Activated naive CD8-positive, alpha-beta T cell treated with anti-CD3 and anti-CD28 coated beads for 36 hours (primary cell): ENCODE data around the gene BCAP31. TPM values are rescaled to one million over a fixed set of nuclear protein-coding genes. Genes with fewer than 3 reads are reported as not detected.

Source experiments
- DNase-seq: peaks from one replicate; pipeline ENCODE4 v3.0.0; 2021
- H3K27ac Mint-ChIP-seq: one replicate; pipeline ENCODE4 v1.8.0; 2022; ENCODE audit warnings: mild to moderate bottlenecking, moderate library complexity, mixed read lengths
- H3K27me3 Mint-ChIP-seq: one replicate; pipeline ENCODE4 v1.8.0; 2022; ENCODE audit warnings: mild to moderate bottlenecking, mixed read lengths
- H3K36me3 Mint-ChIP-seq: one replicate; pipeline ENCODE4 v1.8.0; 2021; ENCODE audit warnings: mild to moderate bottlenecking, mixed read lengths
- H3K4me1 Mint-ChIP-seq: one replicate; pipeline ENCODE4 v1.8.0; 2021; ENCODE audit warnings: mixed read lengths
- H3K4me3 Mint-ChIP-seq: one replicate; pipeline ENCODE4 v1.8.0; 2022; ENCODE audit warnings: mild to moderate bottlenecking, moderate library complexity, mixed read lengths
- H3K9me3 Mint-ChIP-seq: one replicate; pipeline ENCODE4 v1.8.0; 2022; ENCODE audit warnings: mixed read lengths
- total RNA-seq, 2 experiments: library from RNA; stranded (reverse); gene quantifications; one replicate each; pipeline ENCODE4 v1.2.3, GENCODE V29; 2021

The BCAP31 gene
- total RNA-seq: 100 to 1,000 TPM; 103 to 109 TPM

DNA sequence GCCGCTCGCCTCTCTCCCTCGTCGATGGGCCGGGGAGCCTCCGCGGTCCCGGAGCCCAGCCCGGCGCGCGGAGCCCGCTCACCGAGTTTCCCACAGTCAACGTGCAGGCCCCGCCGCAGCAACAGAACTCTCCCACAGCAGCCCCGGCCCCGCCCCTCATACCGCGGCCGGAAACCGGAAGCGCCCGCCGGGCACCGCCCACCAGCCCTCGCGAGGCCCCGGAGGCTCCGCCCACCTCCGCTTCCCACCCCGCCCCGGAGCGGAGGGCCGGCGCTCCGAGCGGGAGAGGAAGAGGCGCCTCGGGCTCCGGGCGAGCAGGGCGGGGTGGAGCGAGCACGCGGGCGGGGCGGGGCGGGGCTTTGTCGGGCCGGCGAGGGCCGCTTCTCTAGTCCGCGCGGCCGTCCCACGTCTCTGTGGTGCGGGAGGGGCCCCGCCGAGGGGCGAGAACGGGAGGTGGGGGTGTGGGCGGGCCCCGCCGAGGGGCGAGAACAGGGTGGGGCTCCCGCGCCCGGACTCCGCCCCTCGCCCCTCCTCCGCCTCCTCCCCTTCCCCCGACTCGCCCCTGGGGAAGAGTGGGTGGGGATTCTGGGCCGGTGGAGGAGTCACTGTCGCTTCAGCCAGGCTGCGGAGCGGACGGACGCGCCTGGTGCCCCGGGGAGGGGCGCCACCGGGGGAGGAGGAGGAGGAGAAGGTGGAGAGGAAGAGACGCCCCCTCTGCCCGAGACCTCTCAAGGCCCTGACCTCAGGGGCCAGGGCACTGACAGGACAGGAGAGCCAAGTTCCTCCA lies at the start of gene BCAP31, which contains the start of gene ABCD1:
BCAP31 (minus strand) TSS at position 136 of the 787 bp plus-strand sequence. CDS start 1,143 bp downstream, outside the sequence.
ABCD1 (plus strand) TSS at position 605 of the 787 bp plus-strand sequence. CDS start 411 bp downstream, outside the sequence.
- H3K36me3 Mint-ChIP-seq: peaks cover 18% of the 10 kb centered on the region
- peak; percentile 90 for DNase-seq
- peak within 1 kb of the TSS; percentile 87 for H3K4me3 Mint-ChIP-seq
- peak within 1 kb of the TSS; percentile 83 for H3K27ac Mint-ChIP-seq
- H3K27me3 Mint-ChIP-seq: no peaks in the 10 kb centered on the region
- H3K4me1 Mint-ChIP-seq: peaks cover 26% of the 10 kb centered on the region
- H3K9me3 Mint-ChIP-seq: no peaks in the 10 kb centered on the region

DNA sequence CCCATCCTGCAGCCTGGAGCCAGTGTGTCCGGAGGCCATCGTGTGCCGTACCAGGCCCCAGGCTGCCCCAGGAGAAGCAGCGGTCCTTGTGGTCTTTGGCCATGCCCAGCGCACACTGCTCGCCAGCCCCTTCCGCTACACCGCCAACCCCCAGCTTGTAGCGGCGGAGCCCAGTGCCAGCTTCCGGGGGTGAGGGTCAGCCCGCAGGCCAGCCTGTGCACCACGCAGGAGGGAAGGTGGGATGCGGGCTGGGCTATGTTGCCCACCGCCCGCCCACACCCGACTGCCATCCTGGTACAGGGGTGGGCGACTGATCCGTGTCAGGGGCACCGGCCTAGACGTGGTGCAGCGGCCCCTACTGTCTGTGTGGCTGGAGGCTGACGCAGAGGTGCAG lies 49.0 kb upstream of the BCAP31 start:
- H3K27ac Mint-ChIP-seq: no peak overlapping the region
- no peaks in the 10 kb centered on the region for H3K9me3 Mint-ChIP-seq
- no peaks in the 10 kb centered on the region for H3K27me3 Mint-ChIP-seq
- H3K36me3 Mint-ChIP-seq: no peaks in the 10 kb centered on the region
- DNase-seq: no peak
- no peak overlapping the region for H3K4me3 Mint-ChIP-seq
- no peaks in the 10 kb centered on the region for H3K4me1 Mint-ChIP-seq

DNA sequence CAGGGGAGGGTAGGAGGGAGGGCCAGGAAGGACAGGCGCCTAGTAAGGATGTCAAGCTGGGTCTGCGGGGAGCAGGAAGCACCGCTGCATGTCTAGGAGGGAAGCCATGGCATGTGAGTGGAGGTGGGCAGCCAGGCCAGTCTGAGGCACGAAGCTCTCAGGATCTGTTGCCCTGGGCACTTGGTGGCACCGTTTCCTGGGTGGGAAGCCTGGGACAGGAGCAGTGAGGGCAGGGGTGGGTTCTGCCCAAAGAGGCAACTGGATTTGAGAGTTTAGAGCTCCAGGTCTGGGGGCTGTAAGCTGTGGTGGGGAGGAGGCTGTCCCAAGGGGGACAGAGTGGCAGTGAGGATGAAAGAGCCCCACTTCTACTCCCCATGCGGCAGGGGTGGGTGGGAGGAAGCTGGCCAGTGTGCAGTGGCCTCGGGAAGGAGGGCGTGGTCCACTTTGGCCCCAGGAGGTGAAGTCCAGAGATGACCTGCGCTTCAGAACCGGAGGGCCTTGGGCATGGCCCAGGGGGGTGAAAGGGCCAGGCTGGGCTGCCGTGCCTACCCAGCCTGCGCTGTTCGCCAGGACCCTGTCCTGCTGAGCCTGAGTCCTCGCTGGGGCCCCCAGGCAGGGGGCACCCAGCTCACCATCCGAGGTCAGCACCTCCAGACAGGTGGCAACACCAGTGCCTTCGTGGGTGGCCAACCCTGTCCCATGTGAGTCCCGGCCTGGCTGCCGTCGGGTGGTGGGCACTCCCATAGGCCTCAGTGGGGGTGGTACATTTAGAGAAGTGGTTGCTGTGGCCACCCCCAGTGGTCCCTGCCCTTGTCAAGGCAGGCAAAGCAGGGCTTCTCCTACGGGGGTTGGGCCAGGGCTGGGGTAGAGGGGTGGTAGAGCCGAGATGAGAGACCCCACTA lies 48.4 kb upstream of the BCAP31 start:
- no peaks in the 10 kb centered on the region for H3K27me3 Mint-ChIP-seq
- H3K9me3 Mint-ChIP-seq: no peaks in the 10 kb centered on the region
- H3K36me3 Mint-ChIP-seq: no peaks in the 10 kb centered on the region
- H3K27ac Mint-ChIP-seq: no peak overlapping the region
- no peak overlapping the region for H3K4me3 Mint-ChIP-seq
- no peaks in the 10 kb centered on the region for H3K4me1 Mint-ChIP-seq
- no peak for DNase-seq

DNA sequence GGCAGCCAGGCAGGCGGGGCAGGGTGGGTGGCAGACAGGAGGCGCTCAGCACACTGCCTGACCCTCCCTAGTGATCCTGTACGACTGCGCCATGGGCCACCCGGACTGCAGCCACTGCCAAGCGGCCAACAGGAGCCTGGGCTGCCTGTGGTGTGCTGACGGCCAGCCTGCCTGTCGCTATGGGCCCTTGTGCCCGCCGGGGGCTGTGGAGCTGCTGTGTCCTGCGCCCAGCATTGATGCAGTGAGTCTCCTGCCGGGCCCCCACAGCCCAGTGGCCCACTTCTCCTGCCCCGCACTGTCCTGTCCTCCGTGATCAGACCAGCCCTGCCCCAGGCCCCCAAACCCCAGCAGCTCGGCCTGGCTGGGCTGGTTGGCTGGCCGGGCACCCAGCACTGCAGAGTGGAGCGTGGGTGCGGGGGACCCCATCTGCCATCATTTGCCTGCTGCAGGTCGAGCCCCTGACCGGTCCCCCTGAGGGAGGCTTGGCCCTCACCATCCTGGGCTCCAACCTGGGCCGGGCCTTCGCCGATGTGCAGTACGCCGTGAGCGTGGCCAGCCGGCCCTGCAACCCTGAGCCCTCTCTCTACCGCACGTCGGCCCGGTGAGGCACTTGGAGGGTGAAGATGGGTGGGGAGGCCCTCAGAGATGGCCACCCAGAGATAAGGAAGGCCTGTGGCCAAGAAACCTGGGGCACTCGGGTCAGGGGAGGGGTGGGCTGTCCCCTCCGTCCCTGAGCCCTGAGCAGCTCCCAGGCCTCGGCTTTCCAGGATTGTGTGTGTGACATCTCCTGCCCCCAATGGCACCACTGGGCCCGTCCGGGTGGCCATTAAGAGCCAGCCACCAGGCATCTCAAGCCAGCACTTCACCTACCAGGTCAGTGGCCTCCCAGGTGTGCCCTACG lies 47.5 kb upstream of the BCAP31 start:
- Mint-ChIP-seq H3K27ac (no peak overlapping the region), H3K27me3 (no peaks in the 10 kb centered on the region), H3K9me3 (no peaks in the 10 kb centered on the region), H3K4me1 (peaks cover 2% of the 10 kb centered on the region), H3K4me3 (no peak overlapping the region), H3K36me3 (no peaks in the 10 kb centered on the region)
- no peak for DNase-seq

DNA sequence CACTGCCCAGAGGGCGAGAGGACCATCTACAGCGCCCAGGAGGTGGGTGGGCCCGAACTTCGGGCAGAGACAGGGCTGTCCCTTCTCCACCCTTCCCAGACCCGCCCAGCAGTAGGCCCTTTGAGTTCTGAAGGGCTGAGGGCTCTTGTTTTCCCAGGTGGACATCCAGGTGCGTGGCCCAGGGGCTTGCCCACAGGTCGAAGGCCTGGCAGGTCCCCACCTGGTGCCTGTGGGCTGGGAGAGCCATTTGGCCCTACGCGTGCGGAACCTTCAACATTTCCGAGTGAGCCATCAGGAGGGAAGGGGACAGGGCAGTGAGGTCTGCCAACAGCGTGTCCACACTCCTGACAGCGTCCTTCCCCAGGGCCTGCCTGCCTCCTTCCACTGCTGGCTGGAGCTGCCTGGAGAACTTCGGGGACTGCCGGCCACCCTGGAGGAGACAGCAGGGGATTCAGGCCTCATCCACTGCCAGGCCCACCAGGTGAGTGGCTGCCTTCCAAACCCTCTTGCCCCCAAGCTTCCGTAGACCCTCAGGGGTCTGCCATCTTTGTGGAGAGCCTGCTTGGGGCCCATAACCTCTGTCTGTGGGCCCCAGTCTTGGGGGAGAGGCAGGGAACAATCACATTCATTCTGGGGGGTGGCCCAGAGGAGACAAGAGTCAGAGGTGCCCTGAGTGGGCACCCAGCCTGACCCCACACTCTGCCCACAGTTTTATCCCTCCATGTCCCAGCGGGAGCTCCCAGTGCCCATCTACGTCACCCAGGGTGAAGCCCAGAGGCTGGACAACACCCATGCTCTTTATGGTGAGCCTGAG lies 46.6 kb upstream of the BCAP31 start:
- Mint-ChIP-seq H3K36me3 (no peaks in the 10 kb centered on the region), H3K27me3 (no peaks in the 10 kb centered on the region), H3K4me3 (no peak overlapping the region), H3K27ac (no peak overlapping the region), H3K4me1 (peaks cover 5% of the 10 kb centered on the region), H3K9me3 (no peaks in the 10 kb centered on the region)
- DNase-seq: no peak

DNA sequence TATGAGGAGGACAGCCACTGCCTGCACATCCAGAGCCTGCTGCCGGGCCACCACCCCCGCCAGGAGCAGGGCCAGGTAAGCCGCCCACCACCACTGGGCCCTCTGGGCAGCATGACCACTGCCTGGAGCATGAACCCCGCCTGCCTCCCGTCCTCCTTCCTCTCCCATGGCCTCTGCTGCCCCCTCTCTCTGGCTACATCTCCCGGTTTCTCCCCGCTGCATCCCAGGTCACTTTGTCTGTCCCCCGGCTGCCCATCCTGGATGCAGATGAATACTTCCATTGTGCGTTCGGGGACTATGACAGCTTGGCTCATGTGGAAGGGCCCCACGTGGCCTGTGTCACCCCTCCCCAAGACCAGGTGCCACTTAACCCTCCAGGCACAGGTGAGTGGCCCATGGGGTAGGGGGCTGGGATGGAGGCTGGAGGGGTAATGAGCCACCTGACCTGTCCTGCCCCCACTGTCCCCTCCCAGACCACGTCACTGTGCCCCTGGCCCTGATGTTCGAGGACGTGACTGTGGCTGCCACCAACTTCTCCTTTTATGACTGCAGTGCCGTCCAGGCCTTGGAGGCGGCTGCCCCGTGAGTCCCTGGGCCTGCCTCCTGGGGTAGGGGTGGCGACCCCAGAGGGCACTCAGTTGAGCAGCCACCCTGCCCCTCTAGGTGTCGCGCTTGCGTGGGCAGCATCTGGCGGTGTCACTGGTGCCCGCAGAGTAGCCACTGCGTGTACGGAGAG lies 45.8 kb upstream of the BCAP31 start:
- Mint-ChIP-seq H3K27me3 (no peaks in the 10 kb centered on the region), H3K27ac (no peak overlapping the region), H3K9me3 (no peaks in the 10 kb centered on the region), H3K4me1 (peaks cover 5% of the 10 kb centered on the region), H3K36me3 (no peaks in the 10 kb centered on the region), H3K4me3 (no peak overlapping the region)
- no peak for DNase-seq

DNA sequence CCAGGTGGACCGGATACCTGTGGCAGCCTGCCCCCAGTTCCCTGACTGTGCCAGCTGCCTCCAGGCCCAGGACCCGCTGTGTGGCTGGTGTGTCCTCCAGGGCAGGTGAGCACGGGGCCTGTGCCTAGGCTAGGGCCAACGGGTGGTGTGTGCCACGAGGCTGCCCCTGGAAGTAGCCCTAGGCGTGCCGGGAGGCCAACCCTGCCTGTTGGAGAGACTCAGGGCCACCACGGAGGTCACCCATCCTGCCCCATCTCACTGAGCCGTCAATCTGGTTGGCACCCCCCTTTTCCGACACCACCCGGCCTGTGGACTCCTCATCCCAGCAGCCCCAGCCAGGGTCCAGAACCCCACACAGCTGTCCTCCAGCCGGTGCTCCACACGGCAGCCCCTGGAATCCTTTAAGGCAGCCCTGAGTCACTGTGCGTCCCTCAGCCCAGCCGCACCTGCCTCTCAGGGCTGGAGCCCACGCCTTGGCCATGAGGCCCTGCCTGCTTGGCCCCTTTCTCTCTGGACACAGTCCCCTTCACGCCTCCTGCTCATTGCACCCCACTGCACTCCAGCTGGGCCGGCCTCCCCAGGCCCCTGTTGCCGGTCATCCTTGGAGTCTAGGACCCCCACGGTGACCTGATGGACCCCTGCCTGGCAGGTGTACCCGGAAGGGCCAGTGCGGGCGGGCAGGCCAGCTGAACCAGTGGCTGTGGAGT lies 45.1 kb upstream of the BCAP31 start:
- DNase-seq: no peak
- peaks cover 5% of the 10 kb centered on the region for H3K4me1 Mint-ChIP-seq
- no peaks in the 10 kb centered on the region for H3K36me3 Mint-ChIP-seq
- no peaks in the 10 kb centered on the region for H3K9me3 Mint-ChIP-seq
- no peak overlapping the region for H3K4me3 Mint-ChIP-seq
- H3K27me3 Mint-ChIP-seq: no peaks in the 10 kb centered on the region
- no peak overlapping the region for H3K27ac Mint-ChIP-seq

DNA sequence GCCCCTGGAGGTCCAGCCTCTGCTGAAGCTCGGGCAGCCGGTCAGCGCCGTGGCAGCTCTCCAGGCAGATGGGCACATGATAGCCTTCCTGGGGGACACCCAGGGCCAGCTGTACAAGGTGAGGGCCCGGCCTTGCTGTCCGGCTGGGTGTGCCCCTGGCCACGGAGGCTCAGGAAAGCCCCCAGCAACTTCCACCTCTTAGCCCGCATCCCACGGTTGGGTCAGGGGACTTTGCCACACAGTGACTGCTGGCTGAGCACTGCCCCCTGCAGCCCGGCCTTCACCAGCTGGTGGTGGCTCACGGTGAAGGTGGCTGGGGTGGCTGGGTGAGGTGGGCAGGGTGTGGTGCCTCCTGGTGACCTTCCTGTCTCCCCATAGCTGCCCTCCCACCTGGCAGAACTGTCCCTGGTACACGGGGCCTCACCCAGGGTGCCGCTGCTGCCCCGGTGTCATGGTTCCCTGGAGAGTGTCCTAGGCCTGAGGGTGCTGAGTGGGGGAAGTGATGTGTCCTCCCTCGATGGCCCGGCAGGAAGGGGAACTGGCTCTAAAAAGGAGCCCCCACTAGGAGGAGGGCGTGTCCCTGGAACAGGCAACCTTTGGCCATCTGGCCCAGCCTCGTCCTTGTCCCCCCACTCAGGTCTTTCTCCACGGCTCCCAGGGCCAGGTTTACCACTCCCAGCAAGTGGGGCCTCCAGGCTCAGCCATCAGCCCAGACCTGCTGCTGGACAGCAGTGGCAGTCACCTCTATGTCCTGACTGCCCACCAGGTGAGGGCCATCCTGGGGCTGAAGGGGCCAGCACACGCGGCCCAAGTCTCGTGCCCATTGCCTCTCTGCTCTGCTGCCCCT lies 44.3 kb upstream of the BCAP31 start:
- no peaks in the 10 kb centered on the region for H3K27me3 Mint-ChIP-seq
- peaks cover 9% of the 10 kb centered on the region for H3K4me1 Mint-ChIP-seq
- peak overlapping the region; percentile 34 for H3K27ac Mint-ChIP-seq
- DNase-seq: no peak
- H3K4me3 Mint-ChIP-seq: peak overlapping the region; percentile 59
- H3K36me3 Mint-ChIP-seq: no peaks in the 10 kb centered on the region
- no peaks in the 10 kb centered on the region for H3K9me3 Mint-ChIP-seq

DNA sequence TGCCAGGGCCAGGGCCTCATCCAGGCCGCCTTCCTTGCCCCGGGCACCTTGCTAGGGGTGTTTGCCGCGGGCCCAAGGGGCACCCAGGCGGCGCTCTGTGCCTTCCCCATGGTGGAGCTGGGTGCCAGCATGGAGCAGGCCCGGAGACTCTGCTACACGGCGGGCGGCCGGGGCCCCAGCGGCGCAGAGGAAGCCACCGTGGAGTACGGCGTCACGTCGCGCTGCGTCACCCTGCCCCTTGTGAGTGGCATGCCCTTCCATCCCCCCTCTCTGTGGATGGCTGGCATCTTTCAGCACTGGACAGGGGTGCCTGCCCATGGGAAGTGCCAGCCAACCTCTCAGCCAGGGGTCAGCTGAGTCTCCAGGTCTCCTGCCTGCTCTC lies 43.5 kb upstream of the BCAP31 start:
- H3K27ac Mint-ChIP-seq: no peak overlapping the region
- DNase-seq: no peak
- no peaks in the 10 kb centered on the region for H3K27me3 Mint-ChIP-seq
- peaks cover 9% of the 10 kb centered on the region for H3K4me1 Mint-ChIP-seq
- H3K36me3 Mint-ChIP-seq: no peaks in the 10 kb centered on the region
- no peaks in the 10 kb centered on the region for H3K9me3 Mint-ChIP-seq
- H3K4me3 Mint-ChIP-seq: no peak overlapping the region

DNA sequence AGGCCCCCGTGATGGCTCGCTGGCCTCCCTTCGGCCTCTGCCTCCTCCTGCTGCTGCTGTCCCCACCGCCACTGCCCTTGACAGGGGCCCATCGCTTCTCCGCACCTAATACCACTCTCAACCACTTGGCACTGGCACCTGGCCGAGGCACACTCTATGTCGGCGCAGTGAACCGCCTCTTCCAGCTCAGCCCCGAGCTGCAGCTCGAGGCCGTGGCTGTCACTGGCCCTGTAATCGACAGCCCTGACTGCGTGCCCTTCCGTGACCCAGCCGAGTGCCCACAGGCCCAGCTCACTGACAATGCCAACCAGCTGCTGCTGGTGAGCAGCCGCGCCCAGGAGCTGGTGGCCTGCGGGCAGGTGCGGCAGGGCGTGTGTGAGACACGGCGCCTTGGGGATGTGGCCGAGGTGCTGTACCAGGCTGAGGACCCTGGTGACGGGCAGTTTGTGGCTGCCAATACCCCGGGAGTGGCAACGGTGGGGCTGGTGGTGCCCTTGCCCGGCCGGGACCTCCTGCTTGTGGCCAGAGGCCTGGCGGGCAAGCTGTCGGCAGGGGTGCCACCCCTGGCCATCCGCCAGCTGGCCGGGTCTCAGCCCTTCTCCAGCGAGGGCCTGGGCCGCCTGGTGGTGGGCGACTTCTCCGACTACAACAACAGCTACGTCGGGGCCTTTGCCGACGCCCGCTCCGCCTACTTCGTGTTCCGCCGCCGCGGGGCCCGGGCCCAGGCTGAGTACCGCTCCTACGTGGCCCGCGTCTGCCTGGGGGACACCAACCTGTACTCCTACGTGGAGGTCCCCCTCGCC lies 42.9 kb upstream of the BCAP31 start:
- no peak overlapping the region for H3K4me3 Mint-ChIP-seq
- H3K4me1 Mint-ChIP-seq: peaks cover 9% of the 10 kb centered on the region
- H3K27me3 Mint-ChIP-seq: no peaks in the 10 kb centered on the region
- H3K27ac Mint-ChIP-seq: peak overlapping the region; percentile 39
- H3K9me3 Mint-ChIP-seq: no peaks in the 10 kb centered on the region
- H3K36me3 Mint-ChIP-seq: no peaks in the 10 kb centered on the region
- no peak for DNase-seq

DNA sequence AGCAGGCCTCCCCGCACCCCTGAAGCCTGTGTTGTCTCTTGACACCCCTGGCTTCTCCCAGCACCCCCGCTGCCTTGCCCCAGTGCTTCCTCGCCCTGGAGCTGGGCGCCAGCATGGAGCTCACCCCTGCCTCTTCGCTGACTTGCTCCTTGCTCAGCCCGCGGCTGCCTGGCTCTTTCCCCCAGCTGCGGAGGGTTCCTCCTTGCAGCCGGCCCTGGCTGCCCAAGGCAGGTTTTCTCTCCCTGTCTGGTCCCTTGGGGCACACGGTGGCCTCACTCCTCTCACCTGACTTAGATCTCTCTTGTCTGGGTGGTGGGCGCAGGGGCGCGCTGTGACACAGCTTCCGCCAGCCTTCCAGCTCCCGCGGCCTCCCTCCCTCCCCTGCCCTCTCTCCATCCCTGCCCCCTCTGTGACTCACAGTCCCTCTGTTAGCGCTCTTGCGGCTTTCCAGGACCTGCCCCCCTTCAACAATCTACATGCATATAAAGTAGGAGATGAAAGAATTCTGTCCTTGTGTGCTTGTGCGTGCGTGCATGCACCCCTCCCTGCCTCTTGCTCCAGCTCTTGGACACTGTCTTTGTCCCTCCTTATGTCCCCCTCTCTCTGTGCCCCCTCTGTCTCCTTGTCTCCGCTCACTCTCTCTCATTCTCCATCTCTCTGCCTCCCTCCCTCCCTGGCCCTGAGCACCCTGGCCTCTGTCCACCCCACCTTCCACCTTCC lies 42.1 kb upstream of the BCAP31 start:
- no peaks in the 10 kb centered on the region for H3K36me3 Mint-ChIP-seq
- H3K4me1 Mint-ChIP-seq: peaks cover 9% of the 10 kb centered on the region
- no peaks in the 10 kb centered on the region for H3K27me3 Mint-ChIP-seq
- H3K9me3 Mint-ChIP-seq: no peaks in the 10 kb centered on the region
- DNase-seq: peak; percentile 60
- H3K4me3 Mint-ChIP-seq: peak overlapping the region; percentile 49
- H3K27ac Mint-ChIP-seq: peak overlapping the region; percentile 16
